Trophoblast cell (in vitro differentiated cells and primary cell): Measurements from ENCODE around the gene FAM161A.
"Not testable (repeated sequence)": the region's sequence is repeated elsewhere in the genome, so short reads cannot be mapped to it uniquely, and the experiment has no call there.

Experiments
- DNase-seq, 2 donors: peaks; one replicate each; pipeline ENCODE4 v3.0.0-alpha.2; 2016
- H2AFZ ChIP-seq: 2 replicates; pipeline ENCODE4 v1.6.1; 2013; ENCODE audit warnings: low read length, moderate library complexity, mild to moderate bottlenecking; ENCODE audit not compliant: insufficient read depth, poor library complexity
- H2AK5ac ChIP-seq: 2 replicates; pipeline ENCODE4 v1.6.1; 2013; ENCODE audit warnings: mild to moderate bottlenecking, low read length
- H2BK120ac ChIP-seq: 2 replicates; pipeline ENCODE4 v1.6.1; 2013; ENCODE audit warnings: low read length, mild to moderate bottlenecking, moderate library complexity; ENCODE audit not compliant: insufficient read depth, poor library complexity
- H2BK12ac ChIP-seq: 2 replicates; pipeline ENCODE4 v1.6.1; 2013; ENCODE audit warnings: mild to moderate bottlenecking, low read length, moderate library complexity
- H2BK5ac ChIP-seq: 2 replicates; pipeline ENCODE4 v1.6.1; 2013; ENCODE audit warnings: low read length, low read depth, moderate library complexity, mild to moderate bottlenecking; ENCODE audit not compliant: poor library complexity
- H3K14ac ChIP-seq: 2 replicates; pipeline ENCODE4 v1.6.1; 2013; ENCODE audit warnings: mild to moderate bottlenecking, low read length
- H3K18ac ChIP-seq: 2 replicates; pipeline ENCODE4 v1.6.1; 2013; ENCODE audit warnings: mild to moderate bottlenecking, low read length
- H3K23ac ChIP-seq: 2 replicates; pipeline ENCODE4 v1.6.1; 2013; ENCODE audit warnings: low read length
- H3K27ac ChIP-seq: 2 replicates; pipeline ENCODE4 v1.5.1; 2013; ENCODE audit warnings: low read depth, mild to moderate bottlenecking, inconsistent platforms, low read length, moderate library complexity
- H3K27me3 ChIP-seq: 2 replicates; pipeline ENCODE4 v1.6.1; 2013; ENCODE audit warnings: inconsistent platforms, mild to moderate bottlenecking, low read length, moderate library complexity; ENCODE audit not compliant: insufficient read depth
- H3K36me3 ChIP-seq, 2 experiments: 1 replicate in 1 of 2; 2 replicates in 1 of 2; pipeline ENCODE4 v1.6.1; 2013; ENCODE audit warnings: low read length in 2 of 2, mild to moderate bottlenecking in 2 of 2, moderate library complexity in 1 of 2; ENCODE audit not compliant: insufficient read depth in 2 of 2, control insufficient read depth in 1 of 2
- H3K4ac ChIP-seq: 2 replicates; pipeline ENCODE4 v1.6.1; 2013; ENCODE audit warnings: low read depth, mild to moderate bottlenecking, low read length, moderate library complexity
- H3K4me1 ChIP-seq, 2 experiments: 1 replicate in 1 of 2; 2 replicates in 1 of 2; pipeline ENCODE4 v1.6.1; 2013; ENCODE audit warnings: low read length in 2 of 2, mild to moderate bottlenecking in 2 of 2, moderate library complexity in 1 of 2; ENCODE audit not compliant: insufficient read depth in 2 of 2, control insufficient read depth in 1 of 2
- H3K4me2 ChIP-seq: 2 replicates; pipeline ENCODE4 v1.6.1; 2013; ENCODE audit warnings: inconsistent platforms, mild to moderate bottlenecking, low read length, moderate library complexity
- H3K4me3 ChIP-seq: 2 replicates; pipeline ENCODE4 v1.5.1; 2013; ENCODE audit warnings: mild to moderate bottlenecking, low read depth, low read length, inconsistent platforms
- H3K79me1 ChIP-seq: one replicate; pipeline ENCODE4 v1.6.1; 2013; ENCODE audit warnings: low read length
- H3K79me2 ChIP-seq: 2 replicates; pipeline ENCODE4 v1.6.1; 2013; ENCODE audit warnings: low read length, mild to moderate bottlenecking; ENCODE audit not compliant: control insufficient read depth, insufficient read depth, poor library complexity
- H3K9ac ChIP-seq: 2 replicates; pipeline ENCODE4 v1.6.1; 2013; ENCODE audit warnings: mild to moderate bottlenecking, low read length
- H3K9me3 ChIP-seq: 2 replicates; pipeline ENCODE4 v1.6.1; 2013; ENCODE audit warnings: low read depth, mild to moderate bottlenecking, control low read depth, inconsistent platforms, low read length; ENCODE audit not compliant: insufficient read depth
- H4K12ac ChIP-seq: 2 replicates; pipeline ENCODE4 v1.6.1; 2013; ENCODE audit warnings: low read depth, mild to moderate bottlenecking, low read length, moderate library complexity
- H4K8ac ChIP-seq: 2 replicates; pipeline ENCODE4 v1.6.1; 2013; ENCODE audit warnings: low read depth, mild to moderate bottlenecking, low read length, moderate library complexity
- H4K91ac ChIP-seq: one replicate; pipeline ENCODE4 v1.6.1; 2013; ENCODE audit warnings: low read depth, mild to moderate bottlenecking, low read length, moderate library complexity
- WGBS: extraction: QIAGEN DNeasy Blood & Tissue Kit; methylation state at CpG from one replicate; pipeline ENCODE4 v1.1.7; 2013; ENCODE audit warnings: missing lambda C conversion rate; ENCODE audit not compliant: insufficient read length, insufficient coverage; ENCODE audit errors: extremely low coverage; 5-methylcytosine and 5-hydroxymethylcytosine counted together

Gene FAM161A

DNA sequence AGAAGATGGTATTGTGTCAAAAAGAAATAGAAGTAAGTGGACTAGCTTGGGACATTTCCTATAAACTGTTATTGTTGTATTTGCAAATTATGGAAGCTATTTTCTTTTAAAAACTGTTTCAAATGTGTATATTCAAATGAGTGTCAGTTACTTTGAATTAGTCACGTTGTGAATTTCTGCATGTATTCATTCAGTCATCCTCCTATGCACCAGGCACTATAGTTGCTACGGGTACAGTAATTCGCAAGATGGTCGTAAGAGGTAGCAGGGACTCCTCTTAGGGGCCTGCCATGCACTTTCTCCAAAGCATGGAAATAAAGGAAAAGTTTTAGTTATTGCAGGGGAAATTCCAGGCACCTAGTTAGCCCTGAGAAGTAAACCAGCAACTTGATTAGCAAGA is 51.3 kb downstream of the FAM161A start:
- Histone ChIP-seq H2BK120ac (no peak overlapping the region), H2BK12ac (no peak overlapping the region), H2AK5ac (no peak overlapping the region), H2AFZ (no peak overlapping the region), H3K4ac (no peak overlapping the region), H3K18ac (no peak overlapping the region), H3K9ac (no peak overlapping the region), H3K27ac (no peak overlapping the region), H3K79me1 (no peaks in the 10 kb centered on the region), H3K23ac (no peak overlapping the region), H4K91ac (no peak overlapping the region), H3K4me2 (no peak overlapping the region), H3K36me3 (no peaks in the 10 kb centered on the region), H3K79me2 (no peaks in the 10 kb centered on the region), H3K9me3 (no peaks in the 10 kb centered on the region), H3K4me1 (no peaks in the 10 kb centered on the region), H3K4me3 (no peak overlapping the region), H4K12ac (no peak overlapping the region), H3K27me3 (no peaks in the 10 kb centered on the region), H4K8ac (no peak overlapping the region), H3K14ac (no peak overlapping the region), H2BK5ac (no peak overlapping the region)
- WGBS, result no CpG with 5 or more reads among the region's 4 CpGs
- no peak for DNase-seq

DNA sequence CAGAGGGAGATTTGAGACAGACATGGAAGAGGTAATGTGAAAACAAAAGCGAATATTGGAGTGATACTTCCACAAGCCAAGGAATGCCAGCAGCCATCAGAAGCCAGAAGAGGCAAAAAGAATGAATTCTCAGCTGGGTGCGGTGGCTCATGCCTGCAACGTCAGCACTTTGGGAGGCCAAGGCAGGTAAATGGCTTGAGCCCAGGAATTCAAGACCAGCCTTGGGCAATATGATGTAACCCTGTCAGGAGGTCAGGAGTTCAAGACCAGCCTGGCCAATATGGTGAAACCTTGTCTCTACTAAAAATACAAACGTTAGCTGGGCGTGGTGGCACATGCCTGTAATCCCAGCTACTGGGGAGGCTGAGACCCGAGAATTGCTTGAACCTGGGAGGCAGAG is 54.8 kb downstream of the FAM161A start:
- Histone ChIP-seq H4K91ac (no peak overlapping the region), H4K8ac (no peak overlapping the region), H3K36me3 (no peaks in the 10 kb centered on the region), H3K4me1 (no peaks in the 10 kb centered on the region), H3K14ac (no peak overlapping the region), H3K4me3 (no peak overlapping the region), H2BK5ac (no peak overlapping the region), H3K27me3 (no peaks in the 10 kb centered on the region), H3K9me3 (no peaks in the 10 kb centered on the region), H3K4me2 (no peak overlapping the region), H3K4ac (no peak overlapping the region), H3K9ac (no peak overlapping the region), H3K79me1 (no peaks in the 10 kb centered on the region), H2BK12ac (no peak overlapping the region), H3K27ac (no peak overlapping the region), H3K18ac (no peak overlapping the region), H3K79me2 (no peaks in the 10 kb centered on the region), H3K23ac (no peak overlapping the region), H2AFZ (no peak overlapping the region), H4K12ac (no peak overlapping the region), H2AK5ac (no peak overlapping the region), H2BK120ac (no peak overlapping the region)
- DNase-seq, result no peak
- no CpG with 5 or more reads among the region's 6 CpGs for WGBS

DNA sequence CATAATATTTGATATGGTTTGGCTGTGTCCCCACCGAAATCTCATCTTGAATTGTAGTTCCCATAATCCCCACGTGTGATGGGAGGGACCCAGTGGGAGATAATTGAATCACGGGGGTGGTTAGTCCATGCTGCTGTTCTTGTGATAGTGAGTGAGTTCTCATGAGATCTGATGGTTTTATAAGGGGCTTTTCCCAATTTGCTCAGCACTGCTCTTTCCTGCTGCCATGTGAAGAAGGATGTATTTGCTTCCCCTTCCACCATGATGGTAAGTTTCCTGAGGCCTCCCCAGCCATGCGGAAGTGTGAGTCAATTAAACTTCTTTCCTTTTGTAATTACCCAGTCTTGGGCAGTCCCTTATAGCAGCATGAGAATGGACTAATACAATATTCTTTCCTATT is 56.4 kb downstream of the FAM161A start:
- not testable (repeated sequence) for H3K18ac ChIP-seq, H3K36me3 ChIP-seq, H3K4me2 ChIP-seq, H4K12ac ChIP-seq, DNase-seq, H2BK120ac ChIP-seq, H2BK5ac ChIP-seq, H3K4me1 ChIP-seq, H3K27me3 ChIP-seq, H2BK12ac ChIP-seq, H3K9me3 ChIP-seq, H4K8ac ChIP-seq, H3K27ac ChIP-seq, H3K14ac ChIP-seq, H3K4me3 ChIP-seq, H3K79me1 ChIP-seq, H4K91ac ChIP-seq, H3K79me2 ChIP-seq, H2AK5ac ChIP-seq, H3K4ac ChIP-seq, H3K23ac ChIP-seq, H2AFZ ChIP-seq, H3K9ac ChIP-seq
- no CpG with 5 or more reads among the region's 4 CpGs for WGBS

DNA sequence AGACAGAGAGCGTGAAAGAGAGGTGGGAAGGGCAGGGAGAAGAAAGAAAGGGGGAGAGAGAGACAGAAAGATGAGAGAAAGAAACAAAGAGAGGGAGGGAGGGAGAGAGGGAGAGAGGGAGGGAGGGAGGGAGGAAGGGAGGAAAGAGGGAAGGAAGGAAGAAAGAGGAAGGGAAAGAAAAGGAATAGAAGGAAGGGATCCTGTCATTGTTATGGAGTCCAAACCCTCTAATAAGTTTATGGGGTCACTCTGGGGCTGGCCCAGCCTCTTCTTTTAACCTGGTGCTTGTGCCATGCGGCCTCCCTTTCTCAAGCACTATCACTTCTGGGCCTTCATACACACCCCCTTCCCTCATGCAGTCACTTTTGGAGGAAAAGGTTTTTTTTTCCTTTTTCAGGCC is 58.5 kb downstream of the FAM161A start:
- H3K14ac ChIP-seq, result no peak overlapping the region
- H3K4ac ChIP-seq, result no peak overlapping the region
- H3K27me3 ChIP-seq, result no peaks in the 10 kb centered on the region
- H3K4me3 ChIP-seq, result no peak overlapping the region
- H3K23ac ChIP-seq, result no peak overlapping the region
- H3K36me3 ChIP-seq, result no peaks in the 10 kb centered on the region
- H3K9ac ChIP-seq, result no peak overlapping the region
- H3K79me2 ChIP-seq, result no peaks in the 10 kb centered on the region
- no CpG with 5 or more reads among the region's 2 CpGs for WGBS
- H3K4me1 ChIP-seq, result peaks cover 0 to 3% of the 10 kb centered on the region in 2 experiments
- no peak overlapping the region for H2BK120ac ChIP-seq
- H3K18ac ChIP-seq, result no peak overlapping the region
- H3K9me3 ChIP-seq, result no peaks in the 10 kb centered on the region
- no peak overlapping the region for H3K4me2 ChIP-seq
- H4K12ac ChIP-seq, result no peak overlapping the region
- H2BK5ac ChIP-seq, result no peak overlapping the region
- H3K27ac ChIP-seq, result no peak overlapping the region
- DNase-seq, result no peak
- H2BK12ac ChIP-seq, result no peak overlapping the region
- no peak overlapping the region for H2AK5ac ChIP-seq
- no peaks in the 10 kb centered on the region for H3K79me1 ChIP-seq
- H4K91ac ChIP-seq, result no peak overlapping the region
- no peak overlapping the region for H4K8ac ChIP-seq
- H2AFZ ChIP-seq, result no peak overlapping the region
